AG09319 (cell line): ENCODE measurements around the gene FCHO1.

Source experiments
- DNase-seq: peaks from one replicate; pipeline ENCODE4 v3.0.0-alpha.2; 2010; ENCODE audit warnings: low read depth; ENCODE audit errors: extremely low read depth
- CTCF ChIP-seq: IDR thresholded peaks from 2 replicates; pipeline ENCODE4 v1.5.1; 2011; ENCODE audit warnings: low read depth, mild to moderate bottlenecking, inconsistent platforms, low read length, moderate library complexity

FCHO1 gene

DNA sequence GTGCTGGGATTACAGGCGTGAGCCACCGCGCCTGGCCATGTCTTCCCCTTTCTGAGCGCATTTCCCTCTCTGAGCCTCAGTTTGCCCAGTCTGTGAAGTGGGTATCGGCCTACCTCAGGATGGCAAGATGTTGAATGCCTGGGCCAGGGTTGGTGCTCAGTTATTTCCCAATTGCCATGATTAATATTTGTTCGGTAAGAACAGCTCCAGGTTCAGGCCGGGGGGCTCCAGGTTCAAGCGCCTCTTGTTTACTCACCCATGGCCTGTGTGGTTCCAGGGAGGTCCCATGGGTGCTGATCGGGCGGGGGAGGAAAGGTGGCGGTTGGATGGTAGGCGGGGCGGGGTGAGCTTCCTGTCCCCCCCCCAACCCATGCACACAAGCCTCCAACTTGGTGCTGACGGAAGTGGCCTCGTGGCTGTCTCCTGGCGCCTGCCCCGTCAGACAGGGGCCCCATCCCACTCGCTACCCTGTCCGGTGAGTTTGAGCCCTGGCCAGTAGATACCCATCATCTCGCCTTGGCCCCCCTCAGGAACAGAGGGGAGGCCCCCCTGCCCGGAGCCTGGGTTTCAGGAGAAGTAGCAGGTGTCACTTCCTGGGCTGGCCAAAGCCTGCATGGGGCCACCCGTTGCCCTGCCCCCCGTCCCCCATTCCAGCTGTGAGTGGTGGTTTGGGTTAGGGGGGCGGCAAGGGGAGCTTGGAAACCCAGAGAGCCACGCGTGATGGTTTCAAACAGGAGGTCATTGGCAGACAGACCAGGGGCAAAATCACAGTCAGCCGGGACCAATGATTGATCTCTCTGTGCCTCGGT, at the start of gene FCHO1:
FCHO1 (plus strand) TSS at position 375 of the 809 bp plus-strand sequence. CDS start 3,688 bp downstream, outside the sequence.
- DNase-seq, result no peak
- no peak for TF ChIP-seq CTCF

GRCh38 chr19:17703824-17704463, 47.3 kb upstream of the FCHO1 start:
- peak; percentile 72 for TF ChIP-seq CTCF
- no peak for DNase-seq

DNA sequence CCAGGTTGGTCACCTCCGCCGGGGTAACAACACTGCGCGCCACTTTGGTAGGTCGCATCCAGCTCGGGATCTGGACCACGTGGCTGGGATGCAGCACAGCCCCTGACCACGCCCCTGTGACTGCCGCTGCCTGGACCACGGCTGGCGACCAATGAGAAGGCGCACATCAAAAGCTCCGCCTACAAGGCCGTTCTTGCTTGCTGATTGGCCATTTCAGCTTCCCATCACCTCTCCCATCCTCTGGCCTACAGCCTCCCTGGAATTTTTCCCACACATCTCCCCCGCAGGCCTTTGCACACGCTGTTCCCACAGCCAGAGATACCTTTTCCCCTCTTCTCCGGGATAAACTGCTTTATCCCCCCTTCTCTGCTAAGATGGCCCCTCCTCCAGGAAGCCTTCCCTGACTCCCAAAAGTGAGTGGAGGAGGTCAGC, 44.5 kb upstream of the FCHO1 start:
- no peak for TF ChIP-seq CTCF
- DNase-seq, result no peak

DNA sequence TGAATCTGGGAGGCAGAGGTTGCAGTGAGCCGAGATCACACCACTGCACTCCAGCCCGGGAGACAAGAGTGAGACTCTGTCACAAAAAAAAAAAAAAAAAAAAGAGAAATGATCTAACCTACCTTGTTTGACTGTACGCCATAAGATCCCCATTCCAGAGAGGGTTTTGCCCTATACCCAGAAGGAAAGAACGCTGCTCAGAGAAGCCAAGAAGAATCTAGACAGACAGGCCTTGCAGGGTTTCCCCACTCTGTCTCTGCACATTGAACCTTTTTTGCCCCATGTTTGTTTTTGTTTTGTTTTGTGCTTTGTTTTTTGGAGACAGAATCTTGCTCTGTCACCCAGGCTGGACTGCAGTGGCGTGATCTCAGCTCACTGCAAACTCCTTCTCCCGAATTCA, 39.4 kb upstream of the FCHO1 start:
- no peak for DNase-seq
- no peak for TF ChIP-seq CTCF

DNA sequence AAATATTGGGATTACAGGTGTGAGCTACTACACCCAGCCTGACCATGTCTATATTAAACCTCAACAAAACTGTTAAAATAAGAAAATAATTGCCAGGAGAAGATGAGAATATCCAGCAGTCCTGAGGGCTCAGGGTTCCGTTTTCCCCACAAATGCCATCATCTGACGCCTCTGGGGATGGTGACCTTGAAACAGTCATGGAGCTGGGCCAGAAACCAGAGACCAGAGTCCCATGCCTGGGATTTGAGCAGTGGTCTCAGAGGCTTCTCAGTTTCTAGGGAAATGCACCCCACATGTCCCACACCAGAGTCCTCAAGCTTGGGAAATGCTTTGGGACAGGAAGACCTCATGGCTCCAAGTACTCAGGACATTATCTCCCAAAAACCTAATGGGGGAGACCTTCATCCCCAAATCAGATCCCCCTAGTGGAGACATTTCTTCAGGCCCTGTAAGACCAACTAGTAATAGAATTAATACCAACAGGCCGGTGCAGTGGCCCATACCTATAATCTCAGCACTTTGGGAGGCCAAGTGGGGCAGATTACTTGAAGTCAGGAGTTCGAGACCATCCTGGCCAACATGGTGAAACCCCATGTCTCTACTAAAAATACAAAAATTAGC, 34.9 kb upstream of the FCHO1 start:
- no peak for DNase-seq
- no peak for TF ChIP-seq CTCF

DNA sequence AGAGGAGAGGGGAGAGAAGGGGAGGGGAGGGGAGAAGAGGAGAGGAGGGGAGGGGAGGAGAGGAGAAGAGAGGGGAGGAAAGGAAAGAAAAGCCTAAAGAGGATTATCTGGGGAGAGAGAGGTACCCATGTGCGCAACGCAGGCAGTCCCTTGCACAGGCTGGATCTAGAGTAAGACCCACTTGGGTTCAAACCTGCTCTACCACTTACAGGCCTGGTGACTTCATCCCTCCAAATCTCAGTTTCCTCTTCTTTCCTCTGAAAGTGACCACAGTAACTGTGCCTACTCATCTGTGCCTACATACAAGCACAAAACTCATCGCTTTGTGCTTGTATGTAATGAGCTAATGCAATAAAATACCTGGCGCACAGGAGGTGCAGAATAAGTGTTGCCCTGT, 32.7 kb upstream of the FCHO1 start:
- no peak for DNase-seq
- TF ChIP-seq CTCF, result no peak
